Ishikawa (cell line): ENCODE results near the gene TPRG1.

ENCODE experiments used
- CEBPB ChIP-seq: IDR thresholded peaks from 2 replicates; pipeline ENCODE4 v1.6.1; 2012
- CREB1 ChIP-seq: IDR thresholded peaks from 2 replicates; pipeline ENCODE4 v1.6.1; 2012; ENCODE audit warnings: low read depth
- EGR1 ChIP-seq: IDR thresholded peaks from 2 replicates; pipeline ENCODE4 v1.6.1; 2012
- EP300 ChIP-seq: IDR thresholded peaks from 2 replicates; pipeline ENCODE4 v1.6.1; 2012; ENCODE audit warnings: borderline replicate concordance
- FOXM1 ChIP-seq: IDR thresholded peaks from 2 replicates; pipeline ENCODE4 v1.6.1; 2012; ENCODE audit warnings: low read depth, borderline replicate concordance
- MAX ChIP-seq: IDR thresholded peaks from 2 replicates; pipeline ENCODE4 v1.6.1; 2012
- NFIC ChIP-seq: IDR thresholded peaks from 2 replicates; pipeline ENCODE4 v1.6.1; 2012
- RAD21 ChIP-seq: IDR thresholded peaks from 2 replicates; pipeline ENCODE4 v1.6.1; 2012; ENCODE audit warnings: low read depth
- REST ChIP-seq: IDR thresholded peaks from 2 replicates; pipeline ENCODE4 v1.6.1; 2012; ENCODE audit warnings: low read depth, mild to moderate bottlenecking
- TAF1 ChIP-seq: IDR thresholded peaks from 2 replicates; pipeline ENCODE4 v1.6.1; 2012; ENCODE audit warnings: low read depth, mild to moderate bottlenecking
- TCF12 ChIP-seq: IDR thresholded peaks from 2 replicates; pipeline ENCODE4 v1.6.1; 2012; ENCODE audit warnings: low read depth
- TEAD4 ChIP-seq: IDR thresholded peaks from 2 replicates; pipeline ENCODE4 v1.6.1; 2012
- USF1 ChIP-seq: IDR thresholded peaks from 2 replicates; pipeline ENCODE4 v1.6.1; 2012
- YY1 ChIP-seq: IDR thresholded peaks from 2 replicates; pipeline ENCODE4 v1.6.1; 2012; ENCODE audit warnings: low read depth
- ZBTB7A ChIP-seq: IDR thresholded peaks from 2 replicates; pipeline ENCODE4 v1.6.1; 2012; ENCODE audit warnings: low read depth

Gene TPRG1

GRCh38 chr3:189202106-189202505 lies 30.3 kb downstream of the TPRG1 start:
- TF ChIP-seq YY1, result no peak

GRCh38 chr3:189202583-189202982 lies 30.8 kb downstream of the TPRG1 start:
- no peak for TF ChIP-seq YY1
- no peak for TF ChIP-seq CEBPB
- no peak for TF ChIP-seq EGR1
- no peak for TF ChIP-seq MAX
- no peak for TF ChIP-seq RAD21
- no peak for TF ChIP-seq ZBTB7A
- no peak for TF ChIP-seq NFIC
- TF ChIP-seq TCF12, result no peak
- TF ChIP-seq FOXM1, result no peak

- no peak for TF ChIP-seq TCF12
- no peak for TF ChIP-seq NFIC
- no peak for TF ChIP-seq EP300
- TF ChIP-seq REST, result no peak
- no peak for TF ChIP-seq FOXM1
- TF ChIP-seq USF1, result no peak
- TF ChIP-seq EGR1, result no peak
- no peak for TF ChIP-seq ZBTB7A
- TF ChIP-seq CEBPB, result no peak
These were observed 32.5 kb downstream of the TPRG1 start for GRCh38 chr3:189204167-189204866.

GRCh38 chr3:189204937-189205336 lies 33.2 kb downstream of the TPRG1 start:
- TF ChIP-seq FOXM1, result no peak
- TF ChIP-seq RAD21, result no peak
- no peak for TF ChIP-seq ZBTB7A
- TF ChIP-seq CEBPB, result no peak
- TF ChIP-seq EP300, result no peak
- TF ChIP-seq YY1, result no peak
- TF ChIP-seq EGR1, result no peak

GRCh38 chr3:189210251-189210770 lies 38.5 kb downstream of the TPRG1 start:
- TF ChIP-seq MAX, result no peak
- TF ChIP-seq RAD21, result no peak
- TF ChIP-seq ZBTB7A, result no peak
- TF ChIP-seq CREB1, result no peak
- no peak for TF ChIP-seq REST
- TF ChIP-seq TAF1, result no peak
- no peak for TF ChIP-seq EP300
- TF ChIP-seq EGR1, result no peak

GRCh38 chr3:189212681-189213080 lies 40.9 kb downstream of the TPRG1 start:
- TF ChIP-seq CEBPB, result no peak
- TF ChIP-seq YY1, result no peak
- TF ChIP-seq ZBTB7A, result no peak
- TF ChIP-seq EGR1, result no peak
- no peak for TF ChIP-seq TAF1
- no peak for TF ChIP-seq FOXM1
- no peak for TF ChIP-seq RAD21
- no peak for TF ChIP-seq NFIC
- no peak for TF ChIP-seq USF1
- no peak for TF ChIP-seq MAX
- no peak for TF ChIP-seq TCF12
- no peak for TF ChIP-seq EP300
- TF ChIP-seq REST, result no peak
- TF ChIP-seq TEAD4, result no peak
